Parathyroid adenoma (tissue), 2 donors: Measurements from ENCODE around the gene TK1.

Experiments
- H2AFZ ChIP-seq: fragments of 300-600 bp; sonication (generic); one replicate; pipeline ENCODE4 v1.7.0; 2017; ENCODE audit warnings: antibody characterized with exemption, mild to moderate bottlenecking
- H3K27ac ChIP-seq: fragments of 300-600 bp; sonication (generic); one replicate; pipeline ENCODE4 v1.7.0; 2017
- H3K27me3 ChIP-seq: fragments of 300-600 bp; sonication (generic); one replicate; pipeline ENCODE4 v1.7.0; 2017; ENCODE audit warnings: low read length; ENCODE audit not compliant: control insufficient read depth, insufficient read depth
- H3K36me3 ChIP-seq: fragments of 300-600 bp; sonication (generic); one replicate; pipeline ENCODE4 v1.7.0; 2017; ENCODE audit warnings: low read length; ENCODE audit not compliant: control insufficient read depth, insufficient read depth
- H3K4me1 ChIP-seq: fragments of 300-600 bp; sonication (generic); one replicate; pipeline ENCODE4 v1.7.0; 2017; ENCODE audit warnings: control low read depth
- H3K4me2 ChIP-seq: fragments of 300-600 bp; sonication (generic); one replicate; pipeline ENCODE4 v1.7.0; 2017; ENCODE audit warnings: low read length
- H3K4me3 ChIP-seq: fragments of 300-600 bp; sonication (generic); one replicate; pipeline ENCODE4 v1.7.0; 2017; ENCODE audit warnings: low read depth, low read length
- H3K79me2 ChIP-seq: fragments of 300-600 bp; sonication (generic); one replicate; pipeline ENCODE4 v1.7.0; 2017; ENCODE audit warnings: control low read depth
- H3K9ac ChIP-seq: fragments of 300-600 bp; sonication (generic); one replicate; pipeline ENCODE4 v1.7.0; 2017; ENCODE audit warnings: mild to moderate bottlenecking
- H3K9me3 ChIP-seq: fragments of 300-600 bp; sonication (generic); one replicate; pipeline ENCODE4 v1.7.0; 2017; ENCODE audit warnings: low read length; ENCODE audit not compliant: control insufficient read depth
- TF ChIP-seq, protein P1 (sequence below): fragments of 300-600 bp; sonication (generic); IDR thresholded peaks from one replicate; pipeline ENCODE4 v1.7.0; 2017; ENCODE audit warnings: antibody characterized with exemption, mild to moderate bottlenecking
- donor health status: primary hyperparathyroidism.

Gene TK1

DNA sequence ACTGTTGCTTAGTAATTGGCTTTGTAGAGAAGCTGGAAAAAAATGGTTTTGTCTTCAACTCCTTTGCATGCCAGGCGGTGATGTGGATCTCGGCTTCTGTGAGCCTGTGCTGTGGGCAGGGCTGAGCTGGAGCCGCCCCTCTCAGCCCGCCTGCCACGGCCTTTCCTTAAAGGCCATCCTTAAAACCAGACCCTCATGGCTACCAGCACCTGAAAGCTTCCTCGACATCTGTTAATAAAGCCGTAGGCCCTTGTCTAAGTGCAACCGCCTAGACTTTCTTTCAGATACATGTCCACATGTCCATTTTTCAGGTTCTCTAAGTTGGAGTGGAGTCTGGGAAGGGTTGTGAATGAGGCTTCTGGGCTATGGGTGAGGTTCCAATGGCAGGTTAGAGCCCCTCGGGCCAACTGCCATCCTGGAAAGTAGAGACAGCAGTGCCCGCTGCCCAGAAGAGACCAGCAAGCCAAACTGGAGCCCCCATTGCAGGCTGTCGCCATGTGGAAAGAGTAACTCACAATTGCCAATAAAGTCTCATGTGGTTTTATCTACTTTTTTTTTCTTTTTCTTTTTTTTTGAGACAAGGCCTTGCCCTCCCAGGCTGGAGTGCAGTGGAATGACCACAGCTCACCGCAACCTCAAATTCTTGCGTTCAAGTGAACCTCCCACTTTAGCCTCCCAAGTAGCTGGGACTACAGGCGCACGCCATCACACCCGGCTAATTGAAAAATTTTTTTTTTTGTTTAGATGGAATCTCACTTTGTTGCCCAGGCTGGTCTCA is 38.4 kb upstream of the TK1 start:
- Histone ChIP-seq H3K4me2 (no peak overlapping the region), H3K9ac (no peak overlapping the region), H3K9me3 (no peaks in the 10 kb centered on the region), H3K4me3 (no peak overlapping the region), H2AFZ (no peak overlapping the region), H3K36me3 (no peaks in the 10 kb centered on the region), H3K79me2 (no peaks in the 10 kb centered on the region), H3K4me1 (no peaks in the 10 kb centered on the region), H3K27me3 (no peaks in the 10 kb centered on the region), H3K27ac (no peak overlapping the region)
- TF ChIP-seq, protein P1, sequence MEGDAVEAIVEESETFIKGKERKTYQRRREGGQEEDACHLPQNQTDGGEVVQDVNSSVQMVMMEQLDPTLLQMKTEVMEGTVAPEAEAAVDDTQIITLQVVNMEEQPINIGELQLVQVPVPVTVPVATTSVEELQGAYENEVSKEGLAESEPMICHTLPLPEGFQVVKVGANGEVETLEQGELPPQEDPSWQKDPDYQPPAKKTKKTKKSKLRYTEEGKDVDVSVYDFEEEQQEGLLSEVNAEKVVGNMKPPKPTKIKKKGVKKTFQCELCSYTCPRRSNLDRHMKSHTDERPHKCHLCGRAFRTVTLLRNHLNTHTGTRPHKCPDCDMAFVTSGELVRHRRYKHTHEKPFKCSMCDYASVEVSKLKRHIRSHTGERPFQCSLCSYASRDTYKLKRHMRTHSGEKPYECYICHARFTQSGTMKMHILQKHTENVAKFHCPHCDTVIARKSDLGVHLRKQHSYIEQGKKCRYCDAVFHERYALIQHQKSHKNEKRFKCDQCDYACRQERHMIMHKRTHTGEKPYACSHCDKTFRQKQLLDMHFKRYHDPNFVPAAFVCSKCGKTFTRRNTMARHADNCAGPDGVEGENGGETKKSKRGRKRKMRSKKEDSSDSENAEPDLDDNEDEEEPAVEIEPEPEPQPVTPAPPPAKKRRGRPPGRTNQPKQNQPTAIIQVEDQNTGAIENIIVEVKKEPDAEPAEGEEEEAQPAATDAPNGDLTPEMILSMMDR: no peak

DNA sequence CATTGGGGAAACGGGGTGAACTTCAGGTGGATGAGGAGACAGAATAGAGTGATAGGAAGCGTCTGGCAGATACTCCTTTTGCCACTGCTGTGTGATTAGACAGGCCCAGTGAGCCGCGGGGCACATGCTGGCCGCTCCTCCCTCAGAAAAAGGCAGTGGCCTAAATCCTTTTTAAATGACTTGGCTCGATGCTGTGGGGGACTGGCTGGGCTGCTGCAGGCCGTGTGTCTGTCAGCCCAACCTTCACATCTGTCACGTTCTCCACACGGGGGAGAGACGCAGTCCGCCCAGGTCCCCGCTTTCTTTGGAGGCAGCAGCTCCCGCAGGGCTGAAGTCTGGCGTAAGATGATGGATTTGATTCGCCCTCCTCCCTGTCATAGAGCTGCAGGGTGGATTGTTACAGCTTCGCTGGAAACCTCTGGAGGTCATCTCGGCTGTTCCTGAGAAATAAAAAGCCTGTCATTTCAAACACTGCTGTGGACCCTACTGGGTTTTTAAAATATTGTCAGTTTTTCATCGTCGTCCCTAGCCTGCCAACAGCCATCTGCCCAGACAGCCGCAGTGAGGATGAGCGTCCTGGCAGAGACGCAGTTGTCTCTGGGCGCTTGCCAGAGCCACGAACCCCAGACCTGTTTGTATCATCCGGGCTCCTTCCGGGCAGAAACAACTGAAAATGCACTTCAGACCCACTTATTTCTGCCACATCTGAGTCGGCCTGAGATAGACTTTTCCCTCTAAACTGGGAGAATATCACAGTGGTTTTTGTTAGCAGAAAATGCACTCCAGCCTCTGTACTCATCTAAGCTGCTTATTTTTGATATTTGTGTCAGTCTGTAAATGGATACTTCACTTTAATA is 37.6 kb upstream of the TK1 start:
- no peaks in the 10 kb centered on the region for H3K27me3 ChIP-seq
- TF ChIP-seq, protein P1: no peak
- H3K9me3 ChIP-seq: no peaks in the 10 kb centered on the region
- H2AFZ ChIP-seq: no peak overlapping the region
- H3K27ac ChIP-seq: peak overlapping the region; percentile 19
- H3K79me2 ChIP-seq: no peaks in the 10 kb centered on the region
- H3K9ac ChIP-seq: no peak overlapping the region
- H3K4me3 ChIP-seq: no peak overlapping the region
- peaks cover 3% of the 10 kb centered on the region for H3K4me1 ChIP-seq
- H3K36me3 ChIP-seq: no peaks in the 10 kb centered on the region
- H3K4me2 ChIP-seq: no peak overlapping the region

- H3K36me3 ChIP-seq: no peaks in the 10 kb centered on the region
- no peaks in the 10 kb centered on the region for H3K79me2 ChIP-seq
- H3K4me1 ChIP-seq: peaks cover 3% of the 10 kb centered on the region
- no peaks in the 10 kb centered on the region for H3K9me3 ChIP-seq
- H3K9ac ChIP-seq: no peak overlapping the region
- H3K27ac ChIP-seq: peak overlapping the region; percentile 19
- no peak overlapping the region for H3K4me2 ChIP-seq
- H3K4me3 ChIP-seq: no peak overlapping the region
- H3K27me3 ChIP-seq: no peaks in the 10 kb centered on the region
- no peak overlapping the region for H2AFZ ChIP-seq
- TF ChIP-seq, protein P1: no peak
Observed at GRCh38 chr17:78223765-78224164, 36.9 kb upstream of the TK1 start.

DNA sequence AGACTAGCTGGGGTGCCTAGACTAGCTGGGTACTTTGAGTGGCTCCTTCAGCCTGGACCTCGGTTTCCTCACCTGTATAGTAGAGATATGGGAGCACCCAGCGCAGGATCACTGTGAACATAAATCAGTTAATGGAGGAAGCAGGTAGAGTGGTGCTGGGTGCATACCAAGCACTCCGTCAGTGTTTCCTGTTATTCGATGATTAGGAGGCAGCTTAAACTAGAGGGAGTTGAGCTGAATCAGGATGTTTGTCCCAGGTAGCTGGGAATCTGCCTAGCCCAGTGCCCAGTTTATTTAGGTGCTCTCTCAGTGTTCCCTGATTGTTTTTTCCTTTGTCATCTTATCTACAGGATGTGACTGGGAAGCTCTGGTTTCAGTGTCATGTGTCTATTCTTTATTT is 36.2 kb upstream of the TK1 start:
- Histone ChIP-seq H3K9me3 (no peaks in the 10 kb centered on the region), H3K9ac (no peak overlapping the region), H3K27ac (peak overlapping the region; percentile 17), H3K36me3 (no peaks in the 10 kb centered on the region), H3K4me2 (no peak overlapping the region), H2AFZ (no peak overlapping the region), H3K4me3 (no peak overlapping the region), H3K79me2 (no peaks in the 10 kb centered on the region), H3K27me3 (no peaks in the 10 kb centered on the region), H3K4me1 (peaks cover 3% of the 10 kb centered on the region)
- TF ChIP-seq, protein P1: no peak
